ENCODE data around the gene ILK.

The ILK gene

DNA sequence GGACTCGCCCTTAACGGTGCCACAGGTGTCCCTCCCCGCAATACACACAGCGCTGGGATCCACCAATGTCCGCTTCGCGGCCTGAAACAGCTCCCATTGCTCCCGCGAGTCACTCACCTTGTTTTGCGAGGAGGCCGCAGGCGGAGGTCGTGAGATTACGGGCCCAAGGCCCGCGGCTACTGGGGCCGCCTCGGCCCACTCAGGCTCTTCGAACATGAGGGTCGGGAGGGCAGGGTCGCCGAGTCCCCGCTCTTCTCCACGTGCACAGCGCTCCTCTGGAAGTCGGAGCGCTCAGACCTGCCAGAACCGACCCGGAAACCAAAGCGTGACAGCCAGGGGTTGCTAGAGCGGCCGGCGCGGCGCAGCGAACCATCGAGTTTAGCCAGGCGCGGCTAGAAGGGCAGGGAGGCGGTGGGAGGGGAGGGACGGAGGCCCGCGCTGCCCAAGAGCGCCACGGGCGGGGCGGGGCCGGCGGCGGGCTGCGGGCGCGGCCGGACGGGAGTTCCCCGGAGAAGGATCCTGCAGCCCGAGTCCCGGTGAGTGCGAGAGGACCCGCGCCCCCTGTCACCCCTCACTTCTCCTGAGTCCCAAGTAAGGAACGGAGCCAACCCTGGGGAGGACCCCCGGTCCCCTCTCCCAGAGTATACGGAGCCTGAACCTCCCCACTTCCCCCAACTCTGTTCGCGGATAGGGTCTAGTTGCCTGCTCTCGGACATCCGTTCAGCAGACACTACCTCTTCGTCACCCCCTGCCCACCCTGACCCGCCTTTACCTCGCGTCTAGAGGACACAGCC is at the start of gene ILK, which contains the start of gene RRP8:
TSS of gene ILK (plus strand) at position 488 of the 794 bp plus-strand sequence. CDS start 498 bp downstream, outside the sequence.
TSS of gene RRP8 (minus strand) at position 330 of the 794 bp plus-strand sequence. CDS start at position 216, 114 bp downstream.
- in situ Hi-C loops (cut with HindIII; ENCODE audit: low sequenced_read_pairs) = no loop called here

DNA sequence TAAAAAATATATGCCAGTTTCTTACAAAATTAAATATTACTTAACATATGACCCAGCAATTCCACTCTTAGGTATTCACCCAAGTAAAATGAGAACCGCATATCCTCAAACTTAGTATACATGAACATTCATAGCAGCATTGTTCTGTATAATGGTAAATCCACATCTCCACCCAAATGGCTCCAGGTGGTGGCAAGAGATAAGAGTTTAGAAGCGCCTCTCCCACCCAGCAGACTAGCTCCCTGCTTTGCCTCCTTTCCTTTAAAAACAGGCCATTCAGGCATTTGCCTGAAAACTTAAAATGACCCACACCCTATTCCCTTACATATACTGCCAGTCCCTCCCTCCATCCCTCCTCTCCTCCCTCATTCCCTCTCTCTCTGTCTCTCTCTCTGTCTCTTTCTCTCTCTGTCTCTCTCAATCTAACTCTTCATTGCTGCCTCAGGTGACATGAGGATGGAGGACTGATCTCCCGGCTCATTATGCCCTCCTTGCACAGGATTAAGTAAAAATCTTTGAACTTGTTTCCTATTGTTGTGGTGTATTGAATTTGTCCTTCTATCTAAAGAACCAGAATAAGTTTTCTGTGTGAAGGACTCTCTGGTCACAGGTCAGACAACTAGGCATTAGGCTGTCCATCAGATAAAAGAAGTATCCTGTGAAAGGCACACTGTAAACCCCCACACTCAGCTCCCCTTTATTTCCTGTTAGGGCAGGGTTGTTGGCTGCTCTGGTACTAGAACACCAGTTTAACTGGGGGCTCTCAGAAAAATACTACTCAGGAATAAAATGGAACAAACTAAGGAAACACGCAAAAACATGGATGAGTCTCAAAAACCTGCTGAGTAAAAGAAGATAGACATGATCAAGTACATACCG is 48.5 kb upstream of the ILK start:
- in situ Hi-C loops (cut with HindIII; ENCODE audit: low sequenced_read_pairs) = no loop called here

DNA sequence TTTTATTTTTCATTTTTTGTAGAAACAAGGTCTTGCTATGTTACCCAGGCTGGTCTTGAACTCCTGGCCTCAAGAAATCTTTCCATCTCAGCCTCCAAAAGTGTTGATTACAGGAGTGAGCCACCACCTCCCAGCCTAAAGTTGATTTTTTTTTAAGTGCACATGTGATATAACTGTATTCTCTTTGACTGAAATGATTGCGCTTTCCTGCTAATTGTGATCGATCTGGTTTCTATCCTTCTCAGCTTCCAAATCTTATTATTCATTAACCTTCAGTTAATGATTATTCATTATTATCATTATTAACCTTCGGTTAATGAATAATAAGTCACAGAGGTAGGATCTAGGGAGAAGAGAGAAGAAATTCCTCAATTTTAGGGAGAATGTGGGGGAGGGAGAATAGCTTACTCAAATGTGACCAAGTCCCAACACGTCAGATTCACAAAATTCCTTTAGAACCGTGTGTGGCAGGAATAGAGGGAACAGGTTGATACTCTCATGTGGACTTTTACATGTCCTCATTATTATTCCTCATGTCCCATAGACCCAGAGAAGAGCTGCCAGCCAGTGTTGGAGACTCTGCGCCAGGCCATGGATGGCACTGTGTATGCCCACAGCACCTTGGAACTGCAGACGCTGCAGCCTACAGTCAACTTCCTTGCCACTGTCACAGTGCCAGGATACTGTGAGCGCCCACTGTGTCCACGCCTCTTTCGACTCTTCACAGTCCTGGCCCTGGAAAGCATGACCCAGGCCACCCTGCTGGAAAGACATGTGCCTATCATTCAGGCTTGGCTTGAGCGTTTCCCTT is 47.2 kb upstream of the ILK start:
- in situ Hi-C loops (cut with HindIII; ENCODE audit: low sequenced_read_pairs) = no loop called here

DNA sequence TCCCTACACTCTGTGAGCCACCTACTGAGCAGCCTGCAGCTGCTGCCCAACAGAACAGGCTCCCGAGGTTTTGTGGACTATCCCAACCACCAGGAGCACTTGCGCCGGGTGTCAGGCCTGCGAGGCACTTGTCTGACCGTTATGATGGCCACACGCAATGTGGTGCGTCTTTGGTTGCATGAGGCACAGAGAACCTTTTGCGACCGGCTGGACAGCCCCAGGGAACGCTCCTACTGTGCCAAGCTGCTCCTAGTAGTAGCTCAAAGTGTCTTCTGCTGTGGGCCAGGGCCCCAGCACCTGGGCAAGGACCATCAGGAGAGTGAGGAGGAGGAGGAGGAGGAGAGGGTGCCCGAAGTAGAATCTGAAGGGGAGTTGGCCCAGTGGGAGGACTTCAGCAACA is 46.5 kb upstream of the ILK start:
- in situ Hi-C loops (cut with HindIII; ENCODE audit: low sequenced_read_pairs) = no loop called here

DNA sequence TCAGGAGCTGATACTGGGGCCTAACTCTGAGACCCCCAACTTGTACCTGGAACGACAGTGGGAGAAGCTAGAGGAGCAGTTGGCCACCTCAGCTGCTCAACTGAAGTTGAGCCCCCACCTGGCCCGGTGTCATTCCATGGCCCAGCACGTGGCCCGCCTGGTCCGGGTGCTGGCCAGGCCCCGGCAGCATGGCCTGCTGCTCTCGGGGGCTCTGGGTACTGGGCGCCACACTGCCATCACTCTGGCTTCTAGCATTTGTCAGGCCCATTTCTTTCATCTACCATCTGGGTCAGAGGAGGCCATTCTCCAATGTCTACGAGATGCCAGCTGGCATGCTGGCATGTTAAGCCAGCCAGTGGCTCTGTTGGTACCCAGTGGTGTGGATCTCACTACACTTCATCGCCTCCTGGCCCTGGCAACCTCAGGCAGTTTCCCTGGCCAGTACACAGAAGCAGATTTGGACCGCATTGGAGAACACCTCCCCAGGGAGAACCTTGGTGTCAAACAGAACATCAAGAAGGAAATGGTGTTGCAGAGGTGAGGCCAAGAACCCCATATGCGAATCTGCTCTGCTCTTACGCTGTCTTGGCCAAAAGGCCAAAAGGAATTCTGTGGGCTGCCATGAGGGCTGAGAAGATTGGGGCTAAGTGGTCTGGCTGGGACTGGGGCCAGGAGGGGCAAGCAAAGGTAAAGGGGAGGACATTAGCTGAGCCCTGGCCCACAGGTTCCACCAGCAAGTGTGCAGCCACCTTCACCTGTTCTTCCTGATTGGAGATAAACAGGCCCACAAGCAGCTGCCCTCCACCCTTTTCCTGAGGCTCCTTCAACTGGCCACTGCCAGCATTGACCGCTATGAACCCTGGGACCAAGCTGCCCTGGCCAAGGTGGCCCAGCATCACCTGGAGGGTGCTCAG is 45.6 kb upstream of the ILK start:
- in situ Hi-C loops (cut with HindIII; ENCODE audit: low sequenced_read_pairs) = no loop called here

DNA sequence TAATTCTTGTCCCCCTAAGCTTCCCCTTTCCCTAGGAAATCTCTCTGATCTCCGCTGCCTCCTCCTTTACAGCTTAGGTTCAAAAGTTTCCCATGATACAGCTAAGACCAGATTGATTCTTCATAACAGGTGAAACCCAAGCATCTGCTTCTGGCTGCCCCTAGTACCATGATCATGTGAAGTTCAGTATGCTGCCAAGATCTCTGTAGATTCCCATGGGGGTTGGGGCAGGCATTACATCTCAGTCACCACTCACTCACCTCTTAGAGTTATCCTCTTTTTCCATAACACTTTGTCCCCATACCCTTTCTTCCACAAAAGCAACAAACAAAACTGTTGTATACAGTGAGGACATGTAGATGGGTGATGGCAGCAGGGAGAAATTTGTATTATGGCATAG is 44.2 kb upstream of the ILK start:
- in situ Hi-C loops (cut with HindIII; ENCODE audit: low sequenced_read_pairs) = no loop called here

DNA sequence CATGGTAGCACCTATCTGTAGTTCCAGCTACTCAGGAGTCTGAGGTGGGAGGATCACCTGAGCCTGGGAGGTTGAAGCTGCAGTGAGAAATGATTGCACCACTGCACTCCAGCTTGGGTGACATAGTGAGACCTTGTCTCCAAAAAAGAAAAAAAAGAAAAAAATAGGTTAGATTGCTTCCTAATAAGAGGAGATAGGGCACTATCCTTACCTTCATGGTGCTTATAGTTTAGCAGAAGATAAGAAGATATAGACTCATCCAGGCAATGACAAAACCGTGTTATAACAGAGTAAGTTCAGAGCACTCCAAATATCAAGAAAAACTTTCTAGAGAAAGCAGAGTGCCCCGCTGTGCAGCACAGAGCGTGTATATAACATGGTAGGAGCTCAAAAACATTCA is 42.3 kb upstream of the ILK start:
- in situ Hi-C loops (cut with HindIII; ENCODE audit: low sequenced_read_pairs) = no loop called here

DNA sequence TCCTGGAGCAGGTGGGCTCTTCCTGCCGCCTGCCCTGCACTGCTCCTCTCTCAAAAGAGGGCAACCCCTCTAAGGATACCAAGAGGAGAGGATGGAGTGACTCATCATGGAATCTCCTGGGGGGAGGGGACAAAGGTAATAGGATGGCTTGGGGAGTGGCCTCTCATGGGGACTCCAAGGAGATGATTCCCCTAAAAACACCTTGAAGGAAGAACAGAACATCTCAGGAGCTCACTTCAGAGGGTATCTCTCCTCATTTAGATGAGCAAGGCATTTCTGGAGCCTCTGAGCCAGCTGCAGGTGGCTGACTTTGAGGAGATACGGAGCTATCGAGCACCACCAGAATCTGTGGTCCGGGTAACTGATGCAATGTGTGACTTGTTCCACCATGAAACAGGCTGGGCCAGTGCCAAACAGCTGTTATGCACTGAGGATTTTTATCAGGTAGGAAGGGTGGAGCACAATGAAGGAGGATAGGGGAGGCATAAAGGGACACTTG is 40.4 kb upstream of the ILK start:
- in situ Hi-C loops (cut with HindIII; ENCODE audit: low sequenced_read_pairs) = no loop called here

DNA sequence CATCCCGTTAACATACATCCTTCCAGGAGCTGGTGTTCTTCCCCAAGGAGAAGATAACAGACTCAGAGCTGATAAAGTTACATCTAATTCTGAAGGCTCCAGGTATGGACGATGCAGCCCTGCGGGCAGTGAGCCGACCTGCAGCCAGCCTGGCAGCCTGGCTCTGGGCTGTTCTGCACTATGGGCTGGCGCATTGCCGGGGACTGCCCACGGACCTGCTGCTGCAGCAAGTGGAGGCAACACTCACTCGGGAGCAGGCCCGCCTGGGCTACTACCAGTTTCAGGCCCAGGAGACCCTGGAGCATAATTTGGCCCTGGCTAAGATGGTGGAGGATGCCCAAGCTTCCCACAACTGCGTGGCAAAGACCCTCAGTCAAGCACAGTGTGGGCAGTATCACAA is 39.9 kb upstream of the ILK start:
- in situ Hi-C loops (cut with HindIII; ENCODE audit: low sequenced_read_pairs) = no loop called here

DNA sequence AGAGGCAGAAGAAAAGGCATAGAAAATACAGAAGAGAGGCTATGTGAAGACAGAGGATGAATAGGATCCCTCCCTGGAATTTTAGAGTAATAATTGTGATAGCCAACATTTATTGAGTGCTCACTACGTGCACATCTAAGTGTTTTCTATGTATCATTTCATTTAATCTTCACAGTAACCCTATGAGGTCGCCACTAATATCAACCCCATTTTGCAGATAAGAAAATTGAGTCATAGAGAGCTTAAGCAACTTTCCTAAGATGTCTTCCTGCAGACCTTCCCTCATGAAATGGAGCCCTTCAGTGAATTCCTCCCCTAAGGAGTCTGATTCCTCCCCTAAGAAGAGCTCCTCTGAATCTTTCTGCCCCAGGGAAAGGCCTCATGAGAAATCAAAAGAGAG is 38.2 kb upstream of the ILK start:
- in situ Hi-C loops (cut with HindIII; ENCODE audit: low sequenced_read_pairs) = no loop called here

DNA sequence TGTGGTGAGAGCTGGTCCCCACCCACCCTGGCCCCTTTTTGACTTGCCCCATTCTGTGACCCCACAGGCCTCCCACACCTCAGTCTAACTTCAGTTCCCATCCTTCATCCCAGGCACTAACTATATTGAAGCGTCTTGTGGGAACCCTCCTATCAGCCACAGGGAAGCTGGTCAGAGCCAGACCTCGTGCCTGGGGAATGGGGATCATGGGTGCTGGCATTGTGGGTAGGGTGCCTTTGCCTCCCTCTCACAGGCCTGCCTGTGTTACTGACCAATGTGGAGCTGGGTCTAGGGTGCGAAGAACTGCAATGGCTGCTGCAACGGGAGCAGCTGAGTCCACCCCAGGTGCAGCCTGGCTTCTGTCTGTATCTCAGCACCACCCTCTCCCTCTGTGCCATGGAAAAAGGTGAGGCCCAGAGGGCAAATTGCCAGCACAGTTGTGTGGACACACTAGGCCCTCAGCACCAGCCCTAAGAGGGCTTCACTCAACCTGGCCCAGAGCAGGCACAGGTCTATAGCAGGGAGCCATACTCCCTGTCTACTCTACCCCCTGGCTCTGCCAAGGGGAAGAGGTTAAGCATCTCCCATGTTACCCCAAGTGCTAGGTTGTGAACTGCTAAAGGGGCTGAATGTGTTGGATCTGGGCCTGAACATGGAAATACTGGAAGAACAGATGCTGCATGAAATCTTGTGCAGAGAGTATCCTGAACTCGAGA is 37.4 kb upstream of the ILK start:
- in situ Hi-C loops (cut with HindIII; ENCODE audit: low sequenced_read_pairs) = no loop called here

DNA sequence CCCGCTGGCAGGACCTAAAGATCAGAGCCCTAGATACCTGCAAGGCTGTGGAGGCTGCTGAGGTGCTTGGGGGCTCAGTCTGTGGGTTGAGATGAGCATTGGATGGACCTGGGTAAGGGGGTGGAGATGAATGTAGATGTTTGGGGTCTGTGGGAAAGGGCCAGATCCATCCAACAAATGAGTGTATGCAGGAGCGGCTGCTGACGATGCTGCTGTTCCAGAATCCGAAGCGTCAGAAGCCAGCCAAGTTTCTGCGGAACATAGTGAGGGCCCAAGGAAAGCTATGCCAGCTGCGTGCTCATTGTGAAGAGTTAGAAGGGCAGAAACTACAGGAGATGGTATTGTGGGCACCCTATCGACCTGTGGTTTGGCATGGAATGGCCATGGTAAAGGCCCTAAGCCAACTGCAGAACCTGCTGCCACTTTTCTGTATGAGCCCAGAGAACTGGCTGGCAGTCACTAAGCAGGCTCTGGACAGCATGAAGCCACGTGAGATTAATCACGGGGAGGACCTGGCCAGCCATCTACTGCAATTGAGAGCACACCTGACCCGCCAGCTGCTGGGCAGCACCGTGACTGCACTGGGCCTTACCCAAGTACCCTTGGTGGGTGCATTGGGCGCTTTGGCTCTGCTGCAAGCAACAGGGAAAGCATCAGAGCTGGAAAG is 36.7 kb upstream of the ILK start:
- in situ Hi-C loops (cut with HindIII; ENCODE audit: low sequenced_read_pairs) = no loop called here

DNA sequence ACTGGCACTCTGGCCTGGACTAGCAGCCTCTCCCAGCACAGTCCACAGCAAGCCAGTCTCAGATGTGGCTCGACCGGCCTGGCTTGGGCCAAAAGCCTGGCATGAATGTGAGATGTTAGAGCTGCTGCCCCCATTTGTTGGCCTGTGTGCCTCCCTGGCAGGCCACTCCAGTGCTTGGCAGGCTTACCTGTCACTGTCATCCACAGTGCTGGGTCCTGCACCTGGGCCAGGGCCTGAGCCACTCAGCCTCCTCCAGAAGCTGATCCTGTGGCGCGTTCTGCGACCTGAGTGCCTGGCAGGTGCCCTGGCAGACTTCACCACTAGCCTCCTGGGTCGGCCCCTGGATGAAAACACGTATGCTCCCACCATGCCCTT is 36.2 kb upstream of the ILK start:
- in situ Hi-C loops (cut with HindIII; ENCODE audit: low sequenced_read_pairs) = no loop called here

DNA sequence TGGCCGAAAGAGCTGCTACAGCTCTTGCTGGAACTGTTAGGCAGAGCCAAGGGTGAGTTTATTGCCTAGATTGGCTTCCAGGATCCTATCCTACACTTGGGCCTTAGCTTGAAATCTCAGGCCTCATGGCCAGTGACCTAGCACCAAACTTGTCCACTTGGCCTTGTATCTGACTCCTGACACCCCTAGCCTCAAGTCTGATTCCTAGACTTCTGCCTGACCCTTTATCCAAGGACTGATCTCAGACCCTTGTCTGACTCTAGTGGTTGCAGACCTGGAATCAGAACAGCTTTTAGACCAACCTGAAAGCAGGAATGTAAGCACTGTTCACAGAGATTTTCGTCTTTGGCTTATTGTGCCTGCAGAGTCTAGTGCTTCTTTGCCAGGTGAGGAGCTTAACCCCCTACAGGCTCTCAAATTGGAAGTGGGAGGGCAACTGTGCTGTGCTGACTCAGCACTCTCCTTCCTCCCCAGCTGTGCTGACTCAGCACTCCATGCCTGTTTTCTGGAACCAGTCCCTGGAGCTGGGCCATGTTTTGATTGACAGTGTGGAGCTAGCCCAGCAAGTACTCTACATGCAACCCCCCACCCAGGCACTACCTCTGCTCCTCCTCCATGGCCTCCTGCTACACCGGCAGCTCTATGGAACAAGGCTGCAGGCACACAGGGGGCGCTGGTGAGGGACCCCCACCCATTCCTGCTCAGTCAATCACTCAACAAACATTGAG is 35.2 kb upstream of the ILK start:
- in situ Hi-C loops (cut with HindIII; ENCODE audit: low sequenced_read_pairs) = no loop called here

DNA sequence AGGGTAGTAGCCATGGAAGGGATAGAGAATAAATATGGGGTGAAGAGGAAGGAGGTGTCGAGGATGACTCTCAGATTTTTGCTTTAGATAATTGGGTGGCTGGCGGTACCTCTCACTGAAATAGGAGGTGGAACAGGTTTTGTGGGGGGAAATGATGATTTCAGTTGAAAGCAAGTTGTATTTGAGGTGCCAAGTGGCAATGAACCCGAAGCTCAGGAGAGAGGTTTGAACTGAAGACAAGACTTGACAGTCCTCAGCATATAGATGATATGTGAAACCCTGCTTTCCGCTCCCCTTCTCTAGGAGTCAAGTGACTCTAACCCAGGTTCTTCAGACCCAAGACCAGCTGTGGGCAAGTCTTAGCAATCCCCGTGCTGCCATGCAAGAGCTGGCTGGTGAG is 33.9 kb upstream of the ILK start:
- in situ Hi-C loops (cut with HindIII; ENCODE audit: low sequenced_read_pairs) = no loop called here

DNA sequence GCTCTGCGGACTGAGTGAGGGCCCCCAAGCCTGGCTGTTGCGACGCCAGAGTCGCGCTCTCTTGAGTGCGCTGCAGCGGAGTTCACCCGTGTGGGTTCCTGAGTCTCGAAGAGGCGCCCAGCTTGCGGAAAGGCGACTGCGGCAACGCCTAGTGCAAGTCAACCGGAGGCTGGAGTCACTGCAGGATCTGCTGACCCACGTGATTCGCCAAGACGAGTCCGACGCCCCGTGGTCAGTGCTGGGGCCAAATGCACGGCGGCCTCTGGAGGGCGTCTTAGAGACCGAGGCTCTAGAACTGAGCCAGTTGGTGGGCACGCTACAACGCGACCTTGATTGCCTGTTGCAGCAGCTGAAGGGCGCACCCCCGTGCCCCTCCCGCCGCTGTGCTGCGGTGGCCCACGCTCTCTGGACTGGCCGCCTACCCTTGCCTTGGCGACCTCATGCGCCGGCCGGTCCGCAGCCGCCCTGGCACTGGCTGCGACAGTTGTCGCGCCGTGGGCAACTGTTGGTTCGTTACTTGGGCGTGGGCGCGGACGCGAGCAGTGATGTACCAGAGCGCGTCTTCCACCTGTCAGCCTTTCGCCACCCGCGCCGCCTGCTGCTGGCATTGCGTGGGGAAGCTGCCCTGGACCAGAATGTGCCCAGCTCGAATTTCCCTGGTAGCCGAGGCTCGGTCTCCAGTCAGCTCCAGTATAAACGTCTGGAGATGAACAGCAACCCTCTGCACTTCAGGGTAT is 32.7 kb upstream of the ILK start:
- in situ Hi-C loops (cut with HindIII; ENCODE audit: low sequenced_read_pairs) = no loop called here

DNA sequence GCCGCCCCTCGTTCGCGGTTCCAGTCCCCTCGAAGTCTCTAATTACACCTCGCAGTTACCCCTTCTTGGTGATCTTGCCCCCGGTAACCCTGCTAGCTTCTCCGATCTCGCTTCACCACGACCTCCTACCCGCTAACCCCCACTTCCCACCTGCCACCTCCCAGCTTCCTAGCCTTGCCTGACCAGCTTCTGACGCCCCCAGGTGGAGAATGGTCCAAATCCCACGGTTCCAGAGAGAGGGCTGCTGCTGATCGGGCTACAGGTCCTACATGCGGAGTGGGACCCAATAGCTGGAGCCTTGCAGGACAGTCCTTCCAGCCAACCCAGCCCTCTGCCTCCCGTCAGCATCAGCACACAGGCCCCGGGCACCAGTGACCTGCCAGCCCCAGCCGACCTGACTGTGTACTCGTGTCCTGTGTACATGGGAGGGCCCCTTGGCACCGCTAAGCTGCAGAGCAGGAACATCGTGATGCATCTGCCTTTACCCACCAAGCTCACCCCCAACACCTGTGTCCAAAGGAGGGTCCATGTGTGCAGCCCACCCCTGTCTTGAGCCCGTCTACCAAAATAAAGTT is 32.1 kb upstream of the ILK start:
- in situ Hi-C loops (cut with HindIII; ENCODE audit: low sequenced_read_pairs) = no loop called here

Measured in DLD1 (cell line).